Neutrophil (primary cell): Measurements from ENCODE around the gene QSER1.
"Not testable (repeated sequence)": the region's sequence is repeated elsewhere in the genome, so short reads cannot be mapped to it uniquely, and the experiment has no call there.

Experiments
- H3K27ac ChIP-seq: fragments of 200-600 bp; sonication (generic); 2 replicates; pipeline ENCODE4 v1.5.1; 2016; ENCODE audit warnings: mild to moderate bottlenecking, moderate library complexity
- H3K27me3 ChIP-seq: fragments of 200-600 bp; sonication (generic); 2 replicates; pipeline ENCODE4 v1.6.0; 2016; ENCODE audit warnings: mild to moderate bottlenecking
- H3K36me3 ChIP-seq: fragments of 200-600 bp; sonication (generic); 2 replicates; pipeline ENCODE4 v1.5.1; 2017
- H3K4me1 ChIP-seq, 2 experiments: fragments of 200-600 bp in 1 of 2; sonication (generic) in 1 of 2; 1 replicate in 1 of 2; 2 replicates in 1 of 2; pipeline versions ENCODE4 v1.5.1 to v1.6.1; 2013 to 2016; ENCODE audit warnings: low read depth in 1 of 2, low read length in 1 of 2, mild to moderate bottlenecking in 1 of 2, moderate library complexity in 1 of 2; ENCODE audit not compliant: control insufficient read depth in 1 of 2, insufficient read depth in 1 of 2
- H3K4me3 ChIP-seq, 2 experiments: fragments of 200-600 bp in 1 of 2; sonication (generic) in 1 of 2; 1 replicate in 1 of 2; 2 replicates in 1 of 2; pipeline ENCODE4 v1.5.1; 2013 to 2016; ENCODE audit warnings: low read depth in 1 of 2, low read length in 1 of 2, mild to moderate bottlenecking in 1 of 2, moderate library complexity in 1 of 2
- H3K9me3 ChIP-seq: fragments of 200-600 bp; sonication (generic); 2 replicates; pipeline ENCODE4 v1.5.1; 2016
- TF ChIP-seq, protein P1 (sequence below): fragments of 200-600 bp; sonication (generic); IDR thresholded peaks from 2 replicates; pipeline ENCODE4 v1.5.1; 2016; ENCODE audit warnings: antibody characterized with exemption

The QSER1 gene

GRCh38 chr11:33027846-33028536 lies 135.4 kb downstream of the QSER1 start:
- Histone ChIP-seq H3K4me3 (no peak overlapping the region), H3K27me3 (no peaks in the 10 kb centered on the region), H3K36me3 (no peaks in the 10 kb centered on the region), H3K9me3 (no peaks in the 10 kb centered on the region), H3K27ac (no peak overlapping the region), H3K4me1 (no peaks in the 10 kb centered on the region)
- TF ChIP-seq, protein P1, sequence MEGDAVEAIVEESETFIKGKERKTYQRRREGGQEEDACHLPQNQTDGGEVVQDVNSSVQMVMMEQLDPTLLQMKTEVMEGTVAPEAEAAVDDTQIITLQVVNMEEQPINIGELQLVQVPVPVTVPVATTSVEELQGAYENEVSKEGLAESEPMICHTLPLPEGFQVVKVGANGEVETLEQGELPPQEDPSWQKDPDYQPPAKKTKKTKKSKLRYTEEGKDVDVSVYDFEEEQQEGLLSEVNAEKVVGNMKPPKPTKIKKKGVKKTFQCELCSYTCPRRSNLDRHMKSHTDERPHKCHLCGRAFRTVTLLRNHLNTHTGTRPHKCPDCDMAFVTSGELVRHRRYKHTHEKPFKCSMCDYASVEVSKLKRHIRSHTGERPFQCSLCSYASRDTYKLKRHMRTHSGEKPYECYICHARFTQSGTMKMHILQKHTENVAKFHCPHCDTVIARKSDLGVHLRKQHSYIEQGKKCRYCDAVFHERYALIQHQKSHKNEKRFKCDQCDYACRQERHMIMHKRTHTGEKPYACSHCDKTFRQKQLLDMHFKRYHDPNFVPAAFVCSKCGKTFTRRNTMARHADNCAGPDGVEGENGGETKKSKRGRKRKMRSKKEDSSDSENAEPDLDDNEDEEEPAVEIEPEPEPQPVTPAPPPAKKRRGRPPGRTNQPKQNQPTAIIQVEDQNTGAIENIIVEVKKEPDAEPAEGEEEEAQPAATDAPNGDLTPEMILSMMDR: no peak

DNA sequence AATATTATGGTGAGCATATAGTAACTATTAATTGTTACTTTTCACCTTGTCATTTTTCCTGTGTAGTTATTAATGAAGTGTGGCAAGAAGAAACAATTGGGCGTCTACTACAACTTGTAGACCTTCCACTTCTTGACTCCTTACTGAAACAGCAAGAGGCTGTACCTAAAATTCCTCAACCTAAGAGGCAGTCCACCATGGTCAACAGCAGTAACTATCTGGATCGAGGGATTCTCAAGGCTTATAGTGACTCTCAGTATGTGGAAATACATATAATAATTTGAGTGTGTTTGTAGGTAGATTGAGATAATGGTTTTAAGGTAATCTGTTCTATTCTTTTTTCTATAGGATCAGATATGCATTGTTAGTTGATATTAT lies 135.9 kb downstream of the QSER1 start:
- TF ChIP-seq, protein P1: no peak
- no peaks in the 10 kb centered on the region for H3K4me1 ChIP-seq
- H3K36me3 ChIP-seq: no peaks in the 10 kb centered on the region
- no peaks in the 10 kb centered on the region for H3K9me3 ChIP-seq
- no peak overlapping the region for H3K27ac ChIP-seq
- no peak overlapping the region for H3K4me3 ChIP-seq
- no peaks in the 10 kb centered on the region for H3K27me3 ChIP-seq

DNA sequence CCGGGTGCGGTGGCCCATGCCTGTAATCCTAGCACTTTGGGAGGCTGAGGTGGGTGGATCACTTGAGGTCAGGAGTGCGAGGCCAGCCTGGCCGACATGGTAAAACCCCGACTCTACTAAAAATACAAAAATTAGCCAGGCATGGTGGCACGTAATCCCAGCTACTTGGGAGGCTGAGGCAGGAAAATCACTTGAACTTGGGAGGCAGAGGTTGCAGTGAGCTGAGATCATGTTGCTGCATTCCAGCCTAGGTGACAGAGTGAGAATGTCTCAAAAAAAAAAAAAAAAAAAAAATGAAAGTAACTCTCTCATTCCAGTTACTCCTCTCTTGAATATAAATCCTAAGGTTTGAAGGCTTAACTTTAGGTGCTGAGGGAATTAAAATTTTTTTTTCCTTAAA lies 136.6 kb downstream of the QSER1 start:
- not testable (repeated sequence) for H3K4me3 ChIP-seq, H3K36me3 ChIP-seq, H3K9me3 ChIP-seq, H3K27me3 ChIP-seq, H3K4me1 ChIP-seq, H3K27ac ChIP-seq
